Testis (tissue), 2 donors: ENCODE data around the gene RGS13.

Experiments
- POLR2A ChIP-seq: fragments of 450-650 bp; IDR thresholded peaks from one replicate; pipeline ENCODE4 v1.6.1; 2017; ENCODE audit warnings: antibody characterized with exemption, mild to moderate bottlenecking, moderate library complexity
- TF ChIP-seq, protein P1 (sequence below), 3 experiments: fragments of 450-650 bp in 2 of 3; fragments of 200-600 bp in 1 of 3; sonication (generic) in 1 of 3; IDR thresholded peaks; one replicate each; pipeline ENCODE4 v1.5.1; 2016 to 2019; ENCODE audit warnings: antibody characterized with exemption in 3 of 3, mild to moderate bottlenecking in 2 of 3, moderate library complexity in 1 of 3

DNA sequence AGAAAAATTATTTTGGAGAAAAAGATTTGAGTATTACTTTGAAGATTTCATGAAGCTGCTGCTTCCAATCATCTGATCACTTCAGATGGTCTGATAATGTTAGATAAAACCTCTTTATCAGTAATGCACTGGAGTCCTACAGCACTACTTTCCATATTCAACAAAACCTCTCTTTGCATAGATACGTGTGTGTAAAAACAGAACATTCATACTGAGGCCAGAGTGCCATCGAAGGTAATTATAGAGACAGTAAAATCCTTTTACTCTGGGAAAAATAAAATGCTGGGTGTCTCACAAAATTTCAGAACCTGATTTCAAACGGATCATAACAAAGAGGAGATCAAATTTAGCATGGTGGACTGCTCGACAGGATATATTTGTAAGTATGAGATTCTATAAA lies at the start of gene RGS13:
- TF ChIP-seq, protein P1, sequence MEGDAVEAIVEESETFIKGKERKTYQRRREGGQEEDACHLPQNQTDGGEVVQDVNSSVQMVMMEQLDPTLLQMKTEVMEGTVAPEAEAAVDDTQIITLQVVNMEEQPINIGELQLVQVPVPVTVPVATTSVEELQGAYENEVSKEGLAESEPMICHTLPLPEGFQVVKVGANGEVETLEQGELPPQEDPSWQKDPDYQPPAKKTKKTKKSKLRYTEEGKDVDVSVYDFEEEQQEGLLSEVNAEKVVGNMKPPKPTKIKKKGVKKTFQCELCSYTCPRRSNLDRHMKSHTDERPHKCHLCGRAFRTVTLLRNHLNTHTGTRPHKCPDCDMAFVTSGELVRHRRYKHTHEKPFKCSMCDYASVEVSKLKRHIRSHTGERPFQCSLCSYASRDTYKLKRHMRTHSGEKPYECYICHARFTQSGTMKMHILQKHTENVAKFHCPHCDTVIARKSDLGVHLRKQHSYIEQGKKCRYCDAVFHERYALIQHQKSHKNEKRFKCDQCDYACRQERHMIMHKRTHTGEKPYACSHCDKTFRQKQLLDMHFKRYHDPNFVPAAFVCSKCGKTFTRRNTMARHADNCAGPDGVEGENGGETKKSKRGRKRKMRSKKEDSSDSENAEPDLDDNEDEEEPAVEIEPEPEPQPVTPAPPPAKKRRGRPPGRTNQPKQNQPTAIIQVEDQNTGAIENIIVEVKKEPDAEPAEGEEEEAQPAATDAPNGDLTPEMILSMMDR (IDR thresholded peaks at IDR 0.05): no peak
- TF ChIP-seq POLR2A: no peak
